Loucy (cell line): Measurements from ENCODE around the gene SPAG9.
A peak's percentile ranks its signal among the peaks of the same experiment; 100 is the strongest.

Experiments used
- H2AFZ ChIP-seq: fragments of 200-600 bp; sonication (generic); 2 replicates; pipeline ENCODE4 v1.6.0; 2016; ENCODE audit warnings: antibody characterized with exemption, mild to moderate bottlenecking, low read length, moderate library complexity
- H3F3A ChIP-seq: fragments of 200-600 bp; 2 replicates; pipeline ENCODE4 v1.6.0; 2016; ENCODE audit warnings: antibody characterized with exemption, low read depth, mild to moderate bottlenecking
- H3K27me3 ChIP-seq: fragments of 200-600 bp; sonication (generic); 2 replicates; pipeline ENCODE4 v1.6.1; 2014; ENCODE audit warnings: low read length, mild to moderate bottlenecking; ENCODE audit not compliant: insufficient read depth, poor library complexity, severe bottlenecking
- H3K36me3 ChIP-seq: fragments of 200-600 bp; sonication (generic); 2 replicates; pipeline ENCODE4 v1.6.1; 2016; ENCODE audit warnings: low read length; ENCODE audit not compliant: insufficient read depth
- H3K4me1 ChIP-seq: fragments of 200-600 bp; sonication (generic); 2 replicates; pipeline ENCODE4 v1.5.1; 2014; ENCODE audit warnings: low read length, mild to moderate bottlenecking; ENCODE audit not compliant: insufficient read depth, poor library complexity, severe bottlenecking
- H3K4me2 ChIP-seq: fragments of 200-600 bp; sonication (generic); 2 replicates; pipeline ENCODE4 v1.6.0; 2014; ENCODE audit warnings: antibody characterized with exemption, low read length, low read depth, mild to moderate bottlenecking; ENCODE audit not compliant: poor library complexity, severe bottlenecking
- H3K4me3 ChIP-seq: fragments of 200-600 bp; sonication (generic); 2 replicates; pipeline ENCODE4 v1.5.1; 2014; ENCODE audit warnings: low read length, mild to moderate bottlenecking, mixed read lengths; ENCODE audit not compliant: poor library complexity, severe bottlenecking
- H3K79me2 ChIP-seq: fragments of 200-600 bp; sonication (generic); 2 replicates; pipeline ENCODE4 v1.6.1; 2014; ENCODE audit warnings: low read length; ENCODE audit not compliant: insufficient read depth
- H3K9ac ChIP-seq: fragments of 200-600 bp; sonication (generic); 2 replicates; pipeline ENCODE4 v1.6.0; 2014; ENCODE audit warnings: mild to moderate bottlenecking, low read depth, low read length, moderate library complexity; ENCODE audit not compliant: poor library complexity, severe bottlenecking
- H3K9me2 ChIP-seq: fragments of 200-600 bp; sonication (generic); replicated peaks from 2 replicates; pipeline ENCODE4 v1.6.1; 2016; ENCODE audit warnings: low read depth, low read length, mixed read lengths
- H3K9me3 ChIP-seq: fragments of 200-600 bp; sonication (generic); 2 replicates; pipeline ENCODE4 v1.6.1; 2014; ENCODE audit warnings: mild to moderate bottlenecking, antibody characterized with exemption, low read length, low read depth; ENCODE audit not compliant: insufficient read depth
- H4K20me1 ChIP-seq: fragments of 200-600 bp; sonication (generic); 2 replicates; pipeline ENCODE4 v1.6.0; 2014; ENCODE audit warnings: antibody characterized with exemption, low read length, mild to moderate bottlenecking; ENCODE audit not compliant: insufficient read depth, poor library complexity, severe bottlenecking
- CTCF ChIP-seq: fragments of 200-600 bp; sonication (generic); conservative IDR thresholded peaks from 2 replicates; pipeline ENCODE4 v1.5.1; 2014; ENCODE audit warnings: mild to moderate bottlenecking, antibody characterized with exemption, low read length
- EZH2phosphoT487 ChIP-seq: fragments of 200-600 bp; IDR thresholded peaks from 2 replicates; pipeline ENCODE4 v1.6.1; 2018; ENCODE audit warnings: antibody characterized with exemption, mild to moderate bottlenecking, moderate library complexity, borderline replicate concordance

SPAG9 gene

DNA sequence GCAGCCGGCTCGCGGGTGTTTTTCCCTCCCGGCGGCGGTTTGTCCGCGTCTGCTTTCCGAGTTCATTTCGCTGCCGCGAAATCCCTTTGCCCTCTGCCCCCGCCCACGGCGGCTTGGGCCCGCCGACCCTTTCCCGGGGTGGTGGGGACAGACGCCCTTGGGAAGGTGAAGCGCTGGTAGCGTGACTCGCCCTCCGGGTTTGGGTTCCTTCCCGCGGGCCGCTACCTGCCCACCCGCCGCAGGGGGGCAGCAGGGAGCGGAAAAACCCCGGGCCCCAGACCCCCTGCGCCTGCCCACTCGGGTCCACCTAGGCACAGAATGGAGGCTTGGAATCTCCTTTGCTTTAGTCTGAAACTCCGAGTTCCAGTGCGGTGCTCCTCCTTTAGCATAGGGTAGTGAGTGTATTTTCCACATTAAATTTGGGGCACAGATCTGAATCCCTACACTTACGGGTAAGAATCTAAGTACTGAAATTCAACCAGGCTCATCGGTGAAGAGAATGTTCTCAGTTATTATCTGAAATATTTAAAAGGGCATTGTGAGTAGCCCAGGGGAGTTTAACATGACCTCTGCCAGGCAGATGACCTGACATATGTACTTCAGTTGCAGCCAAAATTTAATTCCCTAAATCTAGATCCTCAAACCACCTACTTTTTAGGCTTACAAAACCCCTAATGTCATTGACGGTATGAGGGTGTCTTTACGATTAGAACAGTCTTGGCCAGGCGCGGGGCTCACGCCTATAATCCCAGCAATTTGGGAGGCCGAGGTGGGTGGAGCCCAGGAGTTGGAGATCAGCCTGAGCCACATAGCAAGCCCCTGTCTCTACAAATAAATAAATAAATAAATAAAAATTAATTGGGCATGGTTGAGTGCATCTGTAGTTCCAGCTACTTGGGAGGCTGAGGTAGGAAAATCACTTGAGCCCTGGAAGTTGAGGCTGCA lies 46.6 kb upstream of the SPAG9 start:
- H2AFZ ChIP-seq: peak overlapping the region; percentile 85
- H3K4me1 ChIP-seq: peaks cover 25% of the 10 kb centered on the region
- peaks cover 31% of the 10 kb centered on the region; the same call in 1 of the 2 replicates for H3K36me3 ChIP-seq

DNA sequence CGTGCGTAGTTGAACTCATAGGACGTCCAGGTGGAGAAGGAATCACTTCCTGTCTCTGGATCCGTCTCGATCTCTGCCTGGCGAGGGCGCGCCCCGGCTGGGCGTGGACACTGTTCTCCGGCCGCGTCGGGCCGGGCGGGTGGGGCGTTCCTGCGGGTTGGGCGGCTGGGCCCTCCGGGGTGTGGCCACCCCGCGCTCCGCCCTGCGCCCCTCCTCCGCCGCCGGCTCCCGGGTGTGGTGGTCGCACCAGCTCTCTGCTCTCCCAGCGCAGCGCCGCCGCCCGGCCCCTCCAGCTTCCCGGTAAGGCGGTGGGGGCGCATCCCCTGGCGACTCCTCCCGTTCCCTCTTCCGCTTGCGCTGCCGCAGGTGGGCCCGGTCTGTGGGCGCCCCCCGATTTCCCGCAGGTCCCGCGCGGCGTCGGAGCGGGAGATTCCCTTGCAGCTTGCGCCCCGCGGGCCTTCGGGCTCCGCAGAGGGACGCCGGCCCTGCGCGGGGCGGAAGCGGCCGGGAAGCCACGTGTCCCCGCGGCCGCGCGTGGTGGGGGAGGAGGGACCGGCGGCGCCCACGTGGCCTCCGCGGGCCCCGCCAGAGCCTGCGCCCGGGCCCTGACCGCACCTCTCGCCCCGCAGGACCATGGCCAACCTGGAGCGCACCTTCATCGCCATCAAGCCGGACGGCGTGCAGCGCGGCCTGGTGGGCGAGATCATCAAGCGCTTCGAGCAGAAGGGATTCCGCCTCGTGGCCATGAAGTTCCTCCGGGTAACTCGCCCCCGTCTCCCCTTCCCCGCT lies 45.7 kb upstream of the SPAG9 start, which contains the start of gene NME2:
TSS of gene NME2 (plus strand) at position 214 of the 789 bp plus-strand sequence. CDS start at position 634, 420 bp downstream.
- peaks cover 37% of the 10 kb centered on the region; the same call in 1 of the 2 replicates for H3K36me3 ChIP-seq

More for the DNA sequence above, 46.6 kb upstream of the SPAG9 start:
- Histone ChIP-seq H3K4me3 (peak overlapping the region; percentile 78), H3F3A (peaks cover 3% of the 10 kb centered on the region; the same call in 1 of the 2 replicates), H4K20me1 (peaks cover 13% of the 10 kb centered on the region), H3K9me2 (no peaks in the 10 kb centered on the region), H3K4me2 (peak overlapping the region; percentile 89), H3K9me3 (no peaks in the 10 kb centered on the region), H3K79me2 (peaks cover 36% of the 10 kb centered on the region), H3K27me3 (no peaks in the 10 kb centered on the region), H3K9ac (peak overlapping the region; percentile 87)
- TF ChIP-seq CTCF (peak; percentile 73), EZH2phosphoT487 (no peak)

More for the DNA sequence above, 45.7 kb upstream of the SPAG9 start, which contains the start of gene NME2:
- H3F3A ChIP-seq: 0 out of 2 replicates have a peak, but pooled peaks cover 3% of the 10 kb centered on the region
- peak within 1 kb of the TSS; percentile 85 for H2AFZ ChIP-seq
- H3K4me2 ChIP-seq: peak within 1 kb of the TSS; percentile 89
- peak within 1 kb of the TSS; percentile 78 for H3K4me3 ChIP-seq
- no peaks in the 10 kb centered on the region for H3K9me2 ChIP-seq
- H3K9ac ChIP-seq: peak within 1 kb of the TSS; percentile 87
- H3K79me2 ChIP-seq: peaks cover 36% of the 10 kb centered on the region
- H3K4me1 ChIP-seq: peaks cover 23% of the 10 kb centered on the region
- H4K20me1 ChIP-seq: peaks cover 13% of the 10 kb centered on the region
- no peaks in the 10 kb centered on the region for H3K27me3 ChIP-seq
- no peak for TF ChIP-seq EZH2phosphoT487
- TF ChIP-seq CTCF: peak; percentile 5; the same call in 1 of the 2 replicates
- H3K9me3 ChIP-seq: no peaks in the 10 kb centered on the region
